HUES64 (cell line): ENCODE data around the gene RNF128.
"Not testable (repeated sequence)": the region's sequence is repeated elsewhere in the genome, so short reads cannot be mapped to it uniquely, and the experiment has no call there.

ENCODE experiments used
- H3K27ac ChIP-seq: 2 replicates; pipeline ENCODE4 v1.7.0; 2013; ENCODE audit warnings: low read depth, low read length, inconsistent platforms
- H3K27me3 ChIP-seq: 2 replicates; pipeline ENCODE4 v1.6.1; 2013; ENCODE audit warnings: mild to moderate bottlenecking, low read length; ENCODE audit not compliant: insufficient read depth
- H3K36me3 ChIP-seq: 2 replicates; pipeline ENCODE4 v1.6.1; 2013; ENCODE audit warnings: mild to moderate bottlenecking, low read length; ENCODE audit not compliant: insufficient read depth
- H3K4me1 ChIP-seq: 2 replicates; pipeline ENCODE4 v1.6.1; 2013; ENCODE audit warnings: mild to moderate bottlenecking, low read length, moderate library complexity; ENCODE audit not compliant: insufficient read depth
- H3K4me3 ChIP-seq: 2 replicates; pipeline ENCODE4 v1.5.1; 2013; ENCODE audit warnings: mild to moderate bottlenecking, low read length, moderate library complexity
- H3K9ac ChIP-seq: 2 replicates; pipeline ENCODE4 v1.6.1; 2013; ENCODE audit warnings: mild to moderate bottlenecking, low read depth, low read length
- H3K9me3 ChIP-seq: 2 replicates; pipeline ENCODE4 v1.6.1; 2013; ENCODE audit warnings: low read depth, low read length; ENCODE audit not compliant: insufficient read depth
- WGBS: fragments of 150-250, 120-280 bp; methylation state at CpG from one replicate; pipeline ENCODE4 v1.1.7; 2013; ENCODE audit warnings: missing lambda C conversion rate; 5-methylcytosine and 5-hydroxymethylcytosine counted together

RNF128 gene

DNA sequence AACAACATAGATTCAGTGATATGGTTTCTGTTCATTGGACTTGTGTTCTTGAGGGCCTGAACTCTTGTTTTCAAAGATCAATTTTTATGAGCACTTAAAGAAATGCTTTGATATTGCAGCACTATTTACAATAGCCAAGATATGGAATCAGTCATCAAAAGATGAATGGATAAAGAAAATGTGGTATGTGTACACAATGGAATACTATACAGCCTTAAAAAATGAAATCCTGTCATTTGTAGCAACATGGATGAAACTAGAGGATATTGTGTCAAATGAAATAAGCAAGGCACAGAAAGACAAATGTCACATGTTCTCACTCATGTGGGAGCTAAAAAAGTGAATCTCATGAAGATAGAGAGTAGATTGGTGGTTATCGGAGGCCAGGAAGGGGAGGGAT lies 21.9 kb downstream of the RNF128 start:
- Histone ChIP-seq H3K27me3 (no peaks in the 10 kb centered on the region), H3K4me1 (no peaks in the 10 kb centered on the region), H3K9me3 (no peaks in the 10 kb centered on the region), H3K36me3 (no peaks in the 10 kb centered on the region), H3K9ac (no peak overlapping the region), H3K27ac (no peak overlapping the region), H3K4me3 (no peak overlapping the region)
- no CpG with 5 or more reads among the region's 1 CpG for WGBS

DNA sequence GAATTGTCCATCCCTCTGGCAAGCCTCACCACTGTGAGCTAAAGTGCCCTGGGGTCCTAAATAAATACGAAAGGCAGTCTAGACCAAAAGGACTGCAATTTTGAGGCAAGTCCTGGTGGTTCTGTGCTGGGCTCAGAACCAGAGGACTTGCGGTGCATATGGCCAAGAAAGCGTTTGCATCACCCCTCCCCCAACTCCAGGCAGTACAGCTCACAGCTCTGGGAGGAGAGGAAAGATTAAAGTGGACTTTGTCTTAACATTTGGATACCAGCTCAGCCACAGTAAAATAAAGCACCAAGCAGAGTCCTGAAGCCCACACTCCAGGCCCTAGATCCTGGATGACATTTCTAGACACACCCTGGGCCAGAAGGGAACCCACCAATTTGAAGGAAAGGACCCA lies 24.9 kb downstream of the RNF128 start:
- Histone ChIP-seq H3K9me3 (no peaks in the 10 kb centered on the region), H3K9ac (no peak overlapping the region), H3K4me1 (no peaks in the 10 kb centered on the region), H3K36me3 (no peaks in the 10 kb centered on the region), H3K27ac (no peak overlapping the region), H3K27me3 (no peaks in the 10 kb centered on the region), H3K4me3 (no peak overlapping the region)
- 93% methylated on average over 2 of the region's 3 CpGs for WGBS

DNA sequence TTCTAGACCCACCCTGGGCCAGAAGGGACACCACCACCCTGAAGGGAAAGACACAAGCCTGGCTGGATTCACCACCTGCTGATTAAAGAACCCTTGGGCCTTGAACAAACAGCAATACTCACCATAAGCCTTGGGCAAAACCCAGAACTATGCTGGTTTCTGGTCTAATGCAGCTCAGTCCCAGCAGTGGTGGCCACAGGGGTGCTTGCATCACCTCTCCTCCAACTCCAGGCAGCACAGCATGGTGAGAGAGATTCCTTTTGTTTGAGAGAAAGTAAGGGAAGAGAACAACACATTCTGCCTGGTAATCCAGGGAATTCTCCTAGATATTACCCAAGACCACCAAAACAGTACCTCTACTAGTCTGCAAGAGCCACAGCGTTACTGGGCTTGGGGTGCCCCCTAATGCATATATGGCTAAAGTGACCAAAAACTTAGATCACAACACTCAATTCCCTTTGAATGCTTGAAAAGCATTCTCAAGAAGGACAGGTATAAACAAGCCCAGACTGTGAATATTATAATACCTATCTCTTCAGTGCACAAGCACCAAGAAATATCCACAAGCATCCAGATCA lies 25.7 kb downstream of the RNF128 start:
- H3K9me3 ChIP-seq = no peaks in the 10 kb centered on the region
- H3K36me3 ChIP-seq = no peaks in the 10 kb centered on the region
- WGBS = 66% methylated on average over 1 of the region's 1 CpG
- no peaks in the 10 kb centered on the region for H3K4me1 ChIP-seq
- H3K9ac ChIP-seq = no peak overlapping the region
- no peak overlapping the region for H3K27ac ChIP-seq
- H3K27me3 ChIP-seq = no peaks in the 10 kb centered on the region
- H3K4me3 ChIP-seq = no peak overlapping the region

DNA sequence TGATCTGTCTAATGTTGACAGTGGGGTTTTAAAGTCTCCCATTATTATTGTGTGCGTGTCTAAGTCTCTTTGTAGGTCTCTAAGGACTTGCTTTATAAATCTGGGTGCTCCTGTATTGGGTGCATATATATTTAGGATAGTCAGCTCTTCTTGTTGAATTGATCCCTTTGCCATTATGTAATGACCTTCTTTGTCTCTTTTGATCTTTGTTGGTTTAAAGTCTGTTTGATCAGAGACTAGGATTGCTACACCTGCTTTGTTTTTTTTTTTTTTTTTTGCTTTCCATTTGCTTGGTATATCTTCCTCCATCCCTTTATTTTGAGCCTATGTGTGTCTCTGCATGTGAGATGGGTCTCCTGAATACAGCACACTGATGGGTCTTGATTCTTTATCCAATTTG lies 42.8 kb downstream of the RNF128 start:
- H3K36me3 ChIP-seq, H3K9me3 ChIP-seq, H3K4me3 ChIP-seq, H3K9ac ChIP-seq, H3K4me1 ChIP-seq, H3K27ac ChIP-seq, H3K27me3 ChIP-seq: not testable (repeated sequence)
- 83% methylated on average over 1 of the region's 1 CpG for WGBS

DNA sequence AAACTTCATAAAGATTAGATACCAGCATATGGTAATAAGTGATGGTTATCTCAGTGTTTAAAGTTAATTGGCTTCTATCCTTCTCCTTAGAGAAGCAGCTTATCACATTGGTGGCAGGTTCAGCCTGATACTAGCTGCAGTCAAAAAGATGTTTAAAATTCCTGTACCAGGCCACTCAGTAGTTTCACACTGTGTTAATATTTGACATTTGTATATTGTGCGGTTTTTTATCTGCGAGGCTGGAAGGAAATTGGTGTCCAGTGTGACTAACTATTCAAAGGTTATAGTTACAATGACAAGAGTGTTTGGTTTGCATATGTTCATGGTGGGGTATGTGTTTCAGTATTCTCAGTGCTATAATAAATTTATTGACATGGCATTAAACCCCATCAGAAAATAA lies 48.5 kb downstream of the RNF128 start:
- Histone ChIP-seq H3K36me3 (no peaks in the 10 kb centered on the region), H3K9ac (no peak overlapping the region), H3K4me3 (no peak overlapping the region), H3K9me3 (no peaks in the 10 kb centered on the region), H3K27ac (no peak overlapping the region), H3K4me1 (no peaks in the 10 kb centered on the region), H3K27me3 (no peaks in the 10 kb centered on the region)
- WGBS = 100% methylated on average over 2 of the region's 2 CpGs

DNA sequence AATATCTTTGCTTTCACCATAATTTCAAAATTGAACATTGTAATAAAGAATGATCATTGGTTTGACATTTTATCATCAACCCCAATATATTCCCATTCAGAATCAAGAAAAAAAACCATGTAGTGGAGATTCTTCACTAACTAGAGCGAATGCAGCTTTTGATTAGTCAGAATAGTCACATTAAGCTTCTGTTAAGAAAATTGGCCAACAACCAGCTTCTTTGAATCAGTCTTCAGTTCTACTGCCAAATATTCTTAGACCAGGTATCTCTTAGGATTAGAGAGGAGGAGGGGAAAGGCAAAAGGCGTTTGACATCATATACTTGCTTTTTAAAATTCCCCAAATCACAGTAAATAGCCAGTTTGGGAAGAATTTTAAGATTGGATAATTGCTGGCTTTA lies 53.8 kb downstream of the RNF128 start:
- H3K4me1 ChIP-seq = peaks cover 18% of the 10 kb centered on the region
- H3K9ac ChIP-seq = no peak overlapping the region
- H3K27me3 ChIP-seq = no peaks in the 10 kb centered on the region
- no peak overlapping the region for H3K27ac ChIP-seq
- no peaks in the 10 kb centered on the region for H3K9me3 ChIP-seq
- WGBS = 83% methylated on average over 1 of the region's 2 CpGs
- no peak overlapping the region for H3K4me3 ChIP-seq
- H3K36me3 ChIP-seq = no peaks in the 10 kb centered on the region

DNA sequence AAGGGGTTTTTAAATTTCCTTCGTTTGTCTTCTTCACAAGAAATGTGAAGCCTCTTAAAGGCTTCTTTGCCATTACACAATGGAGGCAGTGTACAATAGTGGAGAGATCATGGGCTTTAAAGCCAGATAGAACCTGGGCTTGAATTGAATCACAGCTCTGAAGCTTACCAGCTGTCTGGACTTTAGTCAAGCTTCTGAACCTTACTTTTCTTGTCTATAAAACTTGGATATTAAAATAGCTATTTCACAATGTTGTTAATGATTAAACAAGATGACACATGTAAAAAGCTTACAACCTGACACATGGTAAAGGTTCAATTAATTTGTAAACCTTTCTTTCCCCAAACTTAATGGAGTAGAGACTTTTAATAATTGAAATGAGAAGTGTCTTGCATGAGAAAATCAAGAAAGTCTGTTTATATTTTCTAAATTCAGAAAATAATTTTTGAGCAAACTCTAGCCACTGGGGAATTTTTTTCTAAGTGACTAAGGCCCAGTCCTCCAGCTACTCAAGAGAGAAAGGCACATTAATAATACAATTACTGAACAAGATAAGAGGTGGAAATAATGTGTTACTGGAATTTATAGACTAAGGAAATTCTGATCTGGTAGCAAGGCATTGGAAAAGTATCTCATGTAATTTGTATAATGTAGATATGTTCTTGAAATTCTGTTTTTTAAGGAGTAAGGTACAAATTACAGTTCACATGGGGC lies 54.3 kb downstream of the RNF128 start:
- H3K36me3 ChIP-seq = no peaks in the 10 kb centered on the region
- no peak overlapping the region for H3K4me3 ChIP-seq
- no peak overlapping the region for H3K27ac ChIP-seq
- WGBS = 92% methylated on average over 1 of the region's 1 CpG
- no peaks in the 10 kb centered on the region for H3K9me3 ChIP-seq
- no peaks in the 10 kb centered on the region for H3K27me3 ChIP-seq
- peaks cover 18% of the 10 kb centered on the region for H3K4me1 ChIP-seq
- H3K9ac ChIP-seq = no peak overlapping the region

DNA sequence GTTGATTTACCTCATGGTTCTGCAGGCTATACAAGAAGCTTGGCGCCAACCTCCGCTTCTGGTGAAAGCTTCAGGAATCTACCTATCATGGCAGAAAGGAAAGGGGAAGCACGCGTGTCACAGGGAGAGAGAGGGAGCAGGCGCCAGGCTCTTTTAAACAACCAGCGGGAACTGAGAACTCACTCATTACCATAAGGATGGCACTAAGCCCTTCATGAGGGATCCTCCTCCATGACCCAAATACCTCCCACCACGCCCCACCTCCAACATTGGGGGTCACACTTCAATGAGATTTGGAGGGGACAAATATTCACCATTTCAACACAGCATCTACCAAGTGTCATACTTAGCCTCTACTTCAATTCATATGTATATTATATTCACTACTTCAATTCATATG lies 57.2 kb downstream of the RNF128 start:
- peak overlapping the region; percentile 23 for H3K4me3 ChIP-seq

DNA sequence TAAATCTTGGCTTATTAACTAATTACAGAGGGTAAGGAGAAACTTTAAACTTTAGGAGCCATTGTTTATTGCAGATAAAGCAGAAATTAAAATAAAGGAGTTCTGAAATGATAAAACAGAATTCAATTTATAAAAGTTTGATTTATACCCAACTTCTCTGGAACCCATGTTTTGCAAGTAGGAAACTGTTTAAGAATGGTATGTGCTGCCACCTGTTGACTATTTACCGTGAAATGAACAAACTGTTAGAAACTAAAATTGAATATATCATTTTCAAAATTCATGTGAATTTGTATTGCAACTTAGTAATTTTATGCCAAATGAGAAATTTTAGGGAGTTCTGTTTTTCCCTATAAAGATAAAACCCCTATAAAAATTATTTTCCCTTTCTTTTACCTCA lies 65.0 kb downstream of the RNF128 start:
- no peak overlapping the region for H3K4me3 ChIP-seq
- no peaks in the 10 kb centered on the region for H3K27me3 ChIP-seq
- H3K9ac ChIP-seq = no peak overlapping the region
- H3K4me1 ChIP-seq = no peaks in the 10 kb centered on the region
- no peaks in the 10 kb centered on the region for H3K36me3 ChIP-seq
- WGBS = no CpG with 5 or more reads among the region's 1 CpG
- H3K9me3 ChIP-seq = no peaks in the 10 kb centered on the region
- H3K27ac ChIP-seq = no peak overlapping the region

More for the DNA sequence above, 57.2 kb downstream of the RNF128 start:
- no peak overlapping the region for H3K9ac ChIP-seq
- H3K9me3 ChIP-seq = no peaks in the 10 kb centered on the region
- H3K36me3 ChIP-seq = no peaks in the 10 kb centered on the region
- 8% methylated on average over 4 of the region's 7 CpGs for WGBS
- H3K4me1 ChIP-seq = peaks cover 18% of the 10 kb centered on the region
- no peaks in the 10 kb centered on the region for H3K27me3 ChIP-seq
- peak overlapping the region; percentile 96; the same call in 1 of the 2 replicates for H3K27ac ChIP-seq

DNA sequence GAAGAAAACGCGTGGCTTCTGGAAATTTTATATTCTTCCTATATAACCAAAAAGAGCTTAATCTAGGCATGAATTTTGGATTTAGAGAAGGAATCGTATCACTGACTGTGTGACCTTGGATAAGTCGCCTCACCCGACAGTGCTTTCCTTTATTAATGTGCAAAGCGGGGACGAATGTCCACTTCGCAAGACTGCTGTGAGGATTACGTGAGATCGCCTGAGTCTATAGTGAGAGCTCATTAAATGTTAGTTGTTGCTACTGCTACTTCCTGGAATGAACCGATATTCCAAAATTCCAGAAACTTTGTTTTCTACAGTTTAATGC lies 75.5 kb downstream of the RNF128 start:
- Histone ChIP-seq H3K4me3 (peak overlapping the region; percentile 87), H3K27me3 (peaks cover 29% of the 10 kb centered on the region; the same call in 1 of the 2 replicates), H3K9ac (peak overlapping the region; percentile 30; the same call in 1 of the 2 replicates), H3K4me1 (no peaks in the 10 kb centered on the region), H3K27ac (no peak overlapping the region), H3K9me3 (no peaks in the 10 kb centered on the region), H3K36me3 (no peaks in the 10 kb centered on the region)
- WGBS = 6% methylated on average over 9 of the region's 11 CpGs

DNA sequence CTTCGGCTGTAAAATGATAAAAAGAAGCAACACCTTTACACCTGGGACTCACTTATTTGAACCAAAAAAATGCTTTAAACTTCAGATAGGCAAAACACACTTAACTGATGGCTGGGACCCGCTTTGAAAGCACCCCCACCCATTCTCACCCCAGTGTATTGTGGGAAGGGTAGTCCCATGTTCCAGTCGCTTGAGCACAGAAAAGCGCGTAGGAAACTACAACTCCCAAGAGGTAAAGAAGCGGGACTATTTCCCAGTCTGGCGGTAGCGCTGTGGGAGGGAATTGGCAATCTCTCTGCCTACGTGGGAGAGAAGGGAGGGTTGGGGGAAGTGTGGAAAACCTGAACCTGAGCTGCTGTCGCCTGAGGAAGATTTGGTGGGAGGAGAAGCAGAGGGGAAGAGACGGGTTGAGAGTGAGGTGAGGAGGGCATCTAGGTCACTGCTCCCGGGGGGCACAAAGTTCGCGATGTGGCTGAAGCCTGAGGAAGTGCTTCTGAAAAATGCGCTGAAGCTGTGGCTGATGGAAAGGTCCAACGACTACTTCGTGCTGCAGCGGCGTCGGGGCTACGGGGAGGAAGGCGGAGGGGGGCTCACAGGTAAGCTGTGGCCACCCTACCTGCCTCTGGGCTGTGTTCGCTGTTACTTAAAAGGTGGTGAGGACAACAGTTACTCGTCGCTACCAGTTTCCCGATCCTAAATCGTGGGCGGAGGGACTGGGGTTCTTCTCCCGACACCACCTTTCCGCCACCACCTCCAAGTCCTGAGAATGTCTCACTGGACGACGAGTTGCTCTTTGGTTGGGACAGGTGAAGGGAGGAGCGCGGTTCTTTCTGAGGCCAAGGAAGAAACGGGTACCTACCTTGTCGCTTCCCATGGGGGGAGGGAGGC lies 76.1 kb downstream of the RNF128 start, which contains the start of gene TBC1D8B:
TBC1D8B (plus strand) TSS at position 286 of the 888 bp plus-strand sequence; CDS start at position 467, 181 bp downstream.
- Histone ChIP-seq H3K4me3 (peak within 1 kb of the TSS; percentile 87), H3K4me1 (no peaks in the 10 kb centered on the region), H3K27me3 (peaks cover 29% of the 10 kb centered on the region; the same call in 1 of the 2 replicates), H3K9ac (peak within 1 kb of the TSS; percentile 52), H3K36me3 (no peaks in the 10 kb centered on the region), H3K9me3 (no peaks in the 10 kb centered on the region), H3K27ac (no peak within 1 kb of the TSS)
- WGBS = under 1% methylated on average over 33 of the region's 36 CpGs
